HepG2 (cell line): ENCODE results near the gene ZSCAN31. TPM values are rescaled to one million over a fixed set of nuclear protein-coding genes. Genes with fewer than 3 reads are reported as not detected.

Source experiments
- CREM ChIP-seq, 2 experiments: sonication (generic) in 1 of 2; formaldehyde crosslinking in 1 of 2; IDR thresholded peaks; 2 replicates each; pipeline versions ENCODE4 v1.4.0 to v1.6.1; 2016 to 2020; ENCODE audit warnings: antibody characterized with exemption in 1 of 2, mild to moderate bottlenecking in 1 of 2, missing genetic modification reagents in 1 of 2
- DMAP1 ChIP-seq: IDR thresholded peaks from 2 replicates; pipeline ENCODE4 v1.6.1; 2016
- HMGXB4 ChIP-seq, 2 experiments: sonication (generic) in 1 of 2; formaldehyde crosslinking in 1 of 2; IDR thresholded peaks; 2 replicates each; pipeline versions ENCODE4 v1.4.0 to v1.6.1; 2018 to 2020; ENCODE audit warnings: missing genetic modification reagents in 2 of 2, borderline replicate concordance in 1 of 2, low read depth in 1 of 2, mild to moderate bottlenecking in 1 of 2, missing biosample characterization in 1 of 2
- MTF1 ChIP-seq: sonication (generic); formaldehyde crosslinking; IDR thresholded peaks from 2 replicates; pipeline ENCODE4 v1.5.0; 2020; ENCODE audit warnings: missing genetic modification reagents
- NFYC ChIP-seq: IDR thresholded peaks from 2 replicates; pipeline ENCODE4 v1.6.1; 2016; ENCODE audit warnings: missing genetic modification reagents, missing compliant biosample characterization
- PRDM15 ChIP-seq: sonication (generic); formaldehyde crosslinking; IDR thresholded peaks from 2 replicates; pipeline ENCODE4 v1.4.0; 2020; ENCODE audit warnings: missing genetic modification reagents
- SAP130 ChIP-seq: IDR thresholded peaks from 2 replicates; pipeline ENCODE4 v1.6.1; 2016; ENCODE audit warnings: low read depth
- SIN3A ChIP-seq: IDR thresholded peaks from 2 replicates; pipeline ENCODE4 v1.6.1; 2011; ENCODE audit warnings: low read depth, mild to moderate bottlenecking, control low read depth, low read length, borderline replicate concordance
- USF2 ChIP-seq, 2 experiments: sonication (generic) in 1 of 2; formaldehyde crosslinking in 1 of 2; IDR thresholded peaks; 2 replicates each; pipeline versions ENCODE4 v1.5.1 to v1.6.1; 2011 to 2020; ENCODE audit warnings: borderline replicate concordance in 1 of 2, low read depth in 1 of 2, low read length in 1 of 2, mild to moderate bottlenecking in 1 of 2, missing genetic modification reagents in 1 of 2, moderate library complexity in 1 of 2
- ZFP62 ChIP-seq: sonication (generic); formaldehyde crosslinking; IDR thresholded peaks from 2 replicates; pipeline ENCODE4 v1.4.0; 2020; ENCODE audit warnings: missing genetic modification reagents
- ZFX ChIP-seq: sonication (generic); formaldehyde crosslinking; IDR thresholded peaks from 2 replicates; pipeline ENCODE4 v1.4.0; 2020; ENCODE audit warnings: mild to moderate bottlenecking, low read depth, missing genetic modification reagents, moderate library complexity
- ZNF136 ChIP-seq: sonication (generic); formaldehyde crosslinking; IDR thresholded peaks from 2 replicates; pipeline ENCODE4 v1.8.1; 2022; ENCODE audit warnings: low read depth, mild to moderate bottlenecking, moderate library complexity, missing genetic modification reagents
- polyA plus RNA-seq, 8 experiments: library from polyadenylated mRNA; depleted of rRNA in 3 of 8; stranded (reverse) in 7 of 8; unstranded in 1 of 8; fragments of >200 nt; fragmentation: Illumina TruSeq in 4 of 8; extraction: Trizol in 4 of 8; gene quantifications; 2 replicates each; pipeline versions ENCODE4 v1.2.1 to v1.2.3, GENCODE V29; 2011 to 2016; ENCODE audit warnings: low read depth in 4 of 8, missing spikeins in 1 of 8, mixed read lengths in 1 of 8; ENCODE audit not compliant: insufficient read depth in 1 of 8
- total RNA-seq, 5 experiments: library from RNA; depleted of rRNA; stranded (reverse); fragments of >200 nt; fragmentation: Illumina TruSeq; extraction: Trizol; gene quantifications; 2 replicates each; pipeline ENCODE4 v1.2.3, GENCODE V29; 2016; ENCODE audit warnings: low read depth in 1 of 5
- TF ChIP-seq, protein P1 (sequence below): sonication (generic); formaldehyde crosslinking; IDR thresholded peaks from 2 replicates; pipeline ENCODE4 v1.4.0; 2020; ENCODE audit warnings: mild to moderate bottlenecking, missing genetic modification reagents
- TF ChIP-seq, protein P2 (sequence below): sonication (generic); formaldehyde crosslinking; IDR thresholded peaks from 2 replicates; pipeline ENCODE4 v1.5.0; 2020; ENCODE audit warnings: mild to moderate bottlenecking, missing genetic modification reagents, moderate library complexity

ZSCAN31 gene
- total and polyA plus RNA-seq, 2 of the 13 experiments (the other 11 are each of a cell fraction or from before 2014, with no cell fraction given): 5.3 to 6.2 TPM

- TF ChIP-seq USF2 (IDR thresholded peaks at IDR 0.05; ENCODE audit: low read depth, low read length) (no peak), USF2 (CRISPR knock-in tag; IDR thresholded peaks at IDR 0.05; ENCODE audit: borderline replicate concordance) (0 out of 2 replicates have a peak, but pooled peaks have one; percentile 10), MTF1 (CRISPR knock-in tag) (no peak; the same call in 1 of the 2 replicates), CREM (IDR thresholded peaks at IDR 0.05) (peak; percentile 63; the same call in 1 of the 2 replicates), CREM (CRISPR knock-in tag; IDR thresholded peaks at IDR 0.05) (no peak), NFYC (peak; percentile 88), SAP130 (CRISPR knock-in tag) (peak; percentile 82), ZNF136 (CRISPR knock-in tag) (0 out of 2 replicates have a peak, but pooled peaks have one; percentile 23), DMAP1 (CRISPR knock-in tag) (peak; percentile 91; the same call in 1 of the 2 replicates), SIN3A (peak; percentile 18; the same call in 1 of the 2 replicates), ZFX (CRISPR knock-in tag) (peak; percentile 75), HMGXB4 (CRISPR knock-in tag; IDR thresholded peaks at IDR 0.05; ENCODE audit: borderline replicate concordance in 1 of 2, low read depth in 1 of 2) (peak; percentile 60 to 87; a peak in 3 of 4 replicates), ZFP62 (CRISPR knock-in tag) (no peak), PRDM15 (peak; percentile 52)
- TF ChIP-seq, protein P1, sequence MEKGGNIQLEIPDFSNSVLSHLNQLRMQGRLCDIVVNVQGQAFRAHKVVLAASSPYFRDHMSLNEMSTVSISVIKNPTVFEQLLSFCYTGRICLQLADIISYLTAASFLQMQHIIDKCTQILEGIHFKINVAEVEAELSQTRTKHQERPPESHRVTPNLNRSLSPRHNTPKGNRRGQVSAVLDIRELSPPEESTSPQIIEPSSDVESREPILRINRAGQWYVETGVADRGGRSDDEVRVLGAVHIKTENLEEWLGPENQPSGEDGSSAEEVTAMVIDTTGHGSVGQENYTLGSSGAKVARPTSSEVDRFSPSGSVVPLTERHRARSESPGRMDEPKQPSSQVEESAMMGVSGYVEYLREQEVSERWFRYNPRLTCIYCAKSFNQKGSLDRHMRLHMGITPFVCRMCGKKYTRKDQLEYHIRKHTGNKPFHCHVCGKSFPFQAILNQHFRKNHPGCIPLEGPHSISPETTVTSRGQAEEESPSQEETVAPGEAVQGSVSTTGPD (CRISPR knock-in tag): no peak; the same call in 1 of the 2 replicates
- TF ChIP-seq, protein P2, sequence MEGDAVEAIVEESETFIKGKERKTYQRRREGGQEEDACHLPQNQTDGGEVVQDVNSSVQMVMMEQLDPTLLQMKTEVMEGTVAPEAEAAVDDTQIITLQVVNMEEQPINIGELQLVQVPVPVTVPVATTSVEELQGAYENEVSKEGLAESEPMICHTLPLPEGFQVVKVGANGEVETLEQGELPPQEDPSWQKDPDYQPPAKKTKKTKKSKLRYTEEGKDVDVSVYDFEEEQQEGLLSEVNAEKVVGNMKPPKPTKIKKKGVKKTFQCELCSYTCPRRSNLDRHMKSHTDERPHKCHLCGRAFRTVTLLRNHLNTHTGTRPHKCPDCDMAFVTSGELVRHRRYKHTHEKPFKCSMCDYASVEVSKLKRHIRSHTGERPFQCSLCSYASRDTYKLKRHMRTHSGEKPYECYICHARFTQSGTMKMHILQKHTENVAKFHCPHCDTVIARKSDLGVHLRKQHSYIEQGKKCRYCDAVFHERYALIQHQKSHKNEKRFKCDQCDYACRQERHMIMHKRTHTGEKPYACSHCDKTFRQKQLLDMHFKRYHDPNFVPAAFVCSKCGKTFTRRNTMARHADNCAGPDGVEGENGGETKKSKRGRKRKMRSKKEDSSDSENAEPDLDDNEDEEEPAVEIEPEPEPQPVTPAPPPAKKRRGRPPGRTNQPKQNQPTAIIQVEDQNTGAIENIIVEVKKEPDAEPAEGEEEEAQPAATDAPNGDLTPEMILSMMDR (CRISPR knock-in tag): no peak; the same call in 1 of the 2 replicates
Observed at GRCh38 chr6:28335564-28336283, at the start of gene ZSCAN31 (continued).
